HG02610 (cell line): Measurements from ENCODE around the gene STMN1.

Experiments
- ATAC-seq: cut with Tn5 transposase; IDR thresholded peaks from one replicate; pipeline ENCODE4 v1.9.1; 2021; ENCODE audit warnings: mild to moderate bottlenecking, moderate library complexity; ENCODE audit not compliant: unreplicated experiment

The STMN1 gene

DNA sequence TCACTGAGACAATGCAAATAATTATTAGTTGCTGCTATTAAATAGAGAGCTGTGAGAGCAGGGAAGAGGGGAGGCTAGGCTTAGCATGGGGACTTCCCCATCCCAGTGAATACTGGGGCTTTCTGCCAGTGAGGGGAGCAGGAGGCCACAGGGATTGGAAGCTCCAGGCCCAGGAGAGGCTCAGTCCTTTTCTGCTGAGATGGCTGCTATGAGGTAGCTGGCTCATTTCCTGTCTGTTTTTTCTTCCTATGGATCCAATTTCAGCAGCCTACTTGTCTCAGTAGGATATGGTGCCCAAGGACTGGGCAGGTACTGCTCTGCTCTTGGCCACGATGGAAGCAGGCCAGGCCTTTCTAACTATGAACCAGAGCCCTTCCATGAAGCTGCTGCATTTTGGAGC, 10.0 kb downstream of the STMN1 start:
- ATAC-seq: no peak

- ATAC-seq: peak; percentile 81
Measured at GRCh38 chr1:25895365-25895990, 10.7 kb downstream of the STMN1 start.

GRCh38 chr1:25893116-25893515, 13.1 kb downstream of the STMN1 start:
- no peak for ATAC-seq

DNA sequence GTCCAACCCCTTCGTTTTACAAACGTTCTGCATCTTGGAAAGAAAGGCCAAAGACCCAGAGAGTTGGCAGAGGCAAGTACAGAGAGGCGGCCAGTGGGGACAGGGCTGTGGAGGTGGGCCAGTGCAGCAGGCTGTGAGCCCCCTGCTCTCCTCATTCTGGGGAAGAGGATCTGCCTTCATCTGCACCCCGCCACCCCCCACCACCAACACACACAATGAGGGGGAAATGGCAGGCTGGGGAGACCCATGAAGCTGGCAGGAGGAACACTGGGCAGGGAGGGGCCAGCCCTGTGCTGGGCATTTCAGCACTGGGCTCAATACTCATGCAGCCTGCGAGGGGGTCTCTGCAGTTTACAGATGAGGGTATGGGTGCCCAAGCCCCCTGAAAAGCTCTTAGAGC, 14.6 kb downstream of the STMN1 start:
- ATAC-seq: no peak

DNA sequence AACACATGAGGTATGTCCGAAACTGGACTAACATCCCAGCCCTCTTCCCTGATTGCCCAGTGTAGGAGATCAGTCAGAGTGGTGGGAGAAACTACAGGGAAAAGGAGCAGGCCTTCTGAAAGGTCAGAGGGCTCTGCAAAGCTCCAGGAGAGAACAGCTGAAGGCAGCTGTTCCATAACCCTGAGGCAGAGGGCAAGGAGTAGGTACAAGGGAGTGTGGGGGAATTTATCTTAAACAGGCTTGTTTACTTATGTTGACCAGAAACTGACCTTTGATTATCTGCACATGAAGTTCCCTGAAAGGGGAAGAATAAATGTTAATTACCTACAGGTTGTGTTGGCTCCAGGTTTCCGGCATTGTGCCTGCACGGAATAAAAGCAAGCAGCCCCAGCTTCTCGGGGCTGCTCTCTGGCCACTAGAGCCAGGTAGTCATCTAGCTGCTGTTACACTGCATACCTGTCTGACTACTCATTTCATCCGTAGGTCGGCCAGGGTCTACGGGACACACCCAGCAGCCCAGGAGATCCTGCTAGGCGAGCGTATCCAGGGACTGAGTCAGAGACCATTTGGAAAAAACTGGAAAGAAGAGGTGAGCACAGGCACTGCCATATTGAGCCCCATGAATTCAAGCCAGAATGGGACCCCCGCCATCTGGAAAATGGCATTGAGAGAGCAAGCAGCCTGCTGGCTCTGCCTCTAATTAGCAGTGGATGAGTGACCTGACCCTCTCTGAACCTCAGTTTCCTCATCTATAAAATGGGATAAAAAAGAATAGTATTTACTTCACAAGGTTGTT, 15.8 kb downstream of the STMN1 start:
- ATAC-seq: no peak

DNA sequence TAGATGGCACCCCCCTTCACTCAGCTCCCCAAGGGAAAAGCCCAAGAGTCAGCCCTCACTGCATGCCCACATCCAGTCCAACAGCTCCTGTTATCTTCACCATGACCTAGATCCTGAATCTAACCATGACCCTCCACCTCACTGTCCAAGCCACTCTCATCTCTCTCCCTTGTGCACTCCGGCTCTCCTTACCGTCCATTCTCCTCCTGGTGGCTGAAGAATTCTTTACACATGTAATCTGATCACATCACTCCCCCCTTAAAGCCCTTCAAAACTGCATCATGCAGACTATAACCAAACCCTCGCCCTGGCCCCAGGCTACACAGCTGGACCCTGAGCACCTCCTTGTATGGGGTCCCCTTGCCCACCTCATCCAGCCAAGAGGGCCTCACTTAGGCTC, 16.7 kb downstream of the STMN1 start:
- ATAC-seq: no peak

- ATAC-seq: no peak
Measured at GRCh38 chr1:25888426-25888987, 17.7 kb downstream of the STMN1 start.

DNA sequence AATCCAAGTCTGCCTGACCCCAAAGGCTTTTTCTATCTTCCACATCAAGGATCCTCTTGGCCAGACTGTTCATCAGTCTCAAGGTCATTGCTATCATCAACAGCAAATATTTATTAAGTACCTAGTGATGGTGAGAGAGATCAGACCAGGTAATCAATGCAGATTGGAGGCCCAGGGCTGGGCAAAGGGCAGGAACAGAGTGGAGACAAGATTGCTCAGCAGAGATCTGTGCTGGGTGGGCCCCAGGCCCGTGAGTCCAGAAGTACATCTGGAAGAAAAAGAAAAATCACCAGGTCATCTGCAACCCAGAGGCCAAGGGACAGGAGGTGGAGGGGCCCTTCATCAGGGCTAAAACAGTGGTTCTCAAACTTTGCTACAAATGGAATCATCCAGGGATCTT, 20.6 kb downstream of the STMN1 start:
- no peak for ATAC-seq

DNA sequence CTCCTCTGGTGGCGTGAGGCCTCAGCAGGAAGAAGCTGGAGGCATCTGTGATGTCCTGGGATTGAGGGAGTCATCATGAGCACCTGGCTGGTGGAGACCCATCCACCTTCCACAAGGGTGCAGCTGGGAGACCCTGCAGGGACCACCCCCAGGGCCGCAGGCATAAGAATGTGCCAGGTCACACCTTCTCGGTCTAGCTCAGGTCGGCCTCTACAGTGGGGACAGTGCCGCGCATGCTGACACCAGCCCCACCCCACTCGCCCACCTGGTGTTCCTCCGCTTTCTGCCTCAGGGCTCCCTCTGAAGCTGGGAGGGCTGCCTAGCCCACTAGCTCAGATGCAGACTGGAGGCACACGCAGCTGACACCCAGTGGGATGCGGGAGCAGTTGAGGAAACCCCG, 25.0 kb downstream of the STMN1 start:
- ATAC-seq: no peak

DNA sequence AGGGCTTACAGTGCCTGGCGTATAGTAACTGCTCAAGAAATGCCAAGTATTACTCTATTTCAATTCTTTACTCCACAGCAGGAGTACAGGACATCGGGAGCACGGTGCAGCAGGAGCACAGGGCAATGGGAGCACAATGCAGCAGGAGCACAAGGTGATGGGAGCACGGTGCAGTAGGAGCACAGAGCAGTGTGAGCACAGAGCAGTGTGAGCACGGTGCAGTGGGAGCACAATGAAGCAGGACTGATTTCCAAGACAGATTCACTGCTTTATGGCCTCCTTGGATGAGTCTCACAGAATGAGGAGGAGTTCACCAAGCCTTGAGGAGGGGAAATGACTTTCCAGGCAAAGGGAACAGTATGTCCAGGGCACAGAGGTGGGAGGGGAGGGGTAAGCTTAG, 25.7 kb downstream of the STMN1 start:
- ATAC-seq: no peak

GRCh38 chr1:25879675-25880074, 26.5 kb downstream of the STMN1 start:
- no peak for ATAC-seq

GRCh38 chr1:25878690-25879089, 27.5 kb downstream of the STMN1 start:
- no peak for ATAC-seq

- no peak for ATAC-seq
Measured at GRCh38 chr1:25877155-25877554, 29.1 kb downstream of the STMN1 start.

DNA sequence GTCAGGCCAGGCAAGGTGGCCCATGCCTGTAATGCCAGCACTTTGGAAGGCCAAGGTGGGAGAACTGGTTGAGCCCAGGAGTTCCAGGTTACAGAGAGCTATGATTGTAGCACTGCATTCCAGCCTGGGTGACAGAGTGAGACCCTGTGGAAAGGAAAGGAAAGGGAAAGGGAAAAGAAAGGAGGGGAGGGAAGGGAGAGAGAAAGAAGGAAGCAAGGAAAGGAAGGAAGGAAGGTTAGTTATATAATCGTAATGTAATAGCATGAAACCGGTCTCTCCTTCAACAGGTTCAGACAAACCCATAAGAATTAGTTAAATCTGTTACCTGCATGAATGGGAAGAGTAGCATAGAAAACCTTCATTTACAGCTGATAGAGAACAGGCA, 29.5 kb downstream of the STMN1 start:
- ATAC-seq: no peak

DNA sequence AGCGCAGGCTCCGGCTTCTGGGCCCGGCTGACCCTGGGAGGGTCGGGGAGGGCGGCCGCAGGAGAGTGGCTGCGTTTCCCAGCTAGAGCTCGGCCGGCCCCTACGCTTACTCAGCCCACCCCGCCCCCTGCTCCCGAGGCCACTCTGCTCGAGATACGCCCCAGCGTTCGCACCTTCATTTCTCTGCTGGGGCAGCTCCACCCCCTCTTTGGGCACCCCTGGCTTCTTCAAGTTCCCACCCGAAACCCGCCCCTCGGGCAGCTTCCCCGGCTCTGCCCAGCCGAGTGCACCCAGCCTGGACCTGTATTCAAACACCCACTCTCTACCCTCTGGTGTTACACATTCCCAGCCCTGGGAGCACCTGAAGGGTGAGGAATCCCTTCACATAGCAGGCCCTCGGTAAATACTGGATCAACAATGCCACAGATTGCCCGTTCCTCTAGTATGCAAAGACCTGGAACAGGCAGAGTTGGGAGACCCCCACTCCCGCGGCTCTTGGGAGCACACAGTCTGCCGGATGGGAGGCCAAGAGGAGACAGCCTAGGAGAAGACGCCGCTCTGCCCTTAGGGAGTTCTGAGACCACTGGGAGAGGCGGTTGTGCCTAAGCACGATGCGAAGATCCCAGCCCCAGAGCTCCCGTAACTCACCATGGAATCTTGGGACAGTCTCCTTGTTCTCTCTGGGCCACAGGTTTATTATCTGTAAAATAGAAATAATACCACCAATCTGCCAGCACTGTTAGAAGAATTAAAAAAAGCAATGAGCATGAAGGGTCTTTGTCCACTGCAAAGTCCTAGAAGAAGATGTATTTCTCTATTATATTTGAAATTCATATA, 30.1 kb downstream of the STMN1 start:
- ATAC-seq: no peak

DNA sequence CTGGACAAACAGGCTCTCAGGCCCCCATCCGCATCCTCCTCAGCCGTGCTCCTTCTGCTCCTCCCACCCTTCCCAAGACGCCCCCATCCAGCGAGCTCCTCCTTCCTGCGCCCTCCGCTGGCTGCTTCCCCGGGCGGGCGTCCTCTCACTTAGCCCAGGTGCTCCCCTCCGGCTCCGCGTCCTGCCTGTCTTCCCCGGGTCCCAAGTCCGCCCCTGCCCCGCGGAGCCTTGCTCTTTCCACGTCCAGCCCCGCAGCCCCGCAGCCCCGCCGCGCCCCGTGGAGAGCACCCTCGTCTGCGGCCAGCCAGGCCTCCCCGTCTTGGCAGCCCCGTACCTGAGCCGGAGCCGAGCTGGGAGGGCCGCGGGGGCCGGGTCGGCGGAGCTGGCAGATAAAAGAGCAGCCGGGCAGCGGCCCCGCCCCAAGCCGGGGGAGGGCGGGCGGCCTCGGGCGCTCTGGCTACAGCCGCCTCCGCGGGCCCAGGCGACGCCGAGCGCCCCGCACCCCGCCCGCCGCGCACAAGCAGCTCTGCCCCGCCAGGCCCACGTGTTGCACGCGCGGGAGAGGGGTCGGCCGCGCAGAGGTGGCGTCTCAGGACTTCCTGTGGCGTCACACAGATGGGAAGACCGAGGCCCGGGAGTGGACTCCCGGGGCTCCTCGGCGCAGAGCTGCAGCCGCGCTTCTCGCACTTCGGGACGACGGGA, 30.9 kb downstream of the STMN1 start, which contains the start of gene PAQR7:
PAQR7 (minus strand) TSS at position 555 of the 702 bp plus-strand sequence. CDS start 11,869 bp downstream, outside the sequence.
- peak; percentile 53 for ATAC-seq

GRCh38 chr1:25874635-25875153, 31.5 kb downstream of the STMN1 start:
- no peak for ATAC-seq

DNA sequence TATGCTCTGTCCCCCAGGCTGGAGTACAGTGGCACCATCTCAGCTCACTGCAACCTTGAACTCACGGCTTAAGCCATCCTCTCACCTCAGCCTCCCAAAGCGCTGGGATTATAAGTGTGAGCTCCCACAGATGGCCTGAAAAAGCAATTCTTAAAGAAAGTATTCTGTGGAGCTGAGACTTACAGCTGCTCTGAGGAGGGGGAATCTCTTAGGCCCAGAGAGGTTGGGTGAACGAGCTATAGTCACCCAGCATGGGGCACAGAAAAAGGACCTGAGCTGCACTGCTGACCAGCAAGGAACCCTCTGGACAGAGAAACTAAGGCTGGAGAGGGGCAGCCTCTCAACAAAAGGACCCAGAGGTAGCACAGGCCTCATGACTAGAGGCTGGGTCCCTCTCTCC, 32.0 kb downstream of the STMN1 start:
- ATAC-seq: no peak

GRCh38 chr1:25873120-25873519, 33.1 kb downstream of the STMN1 start:
- no peak for ATAC-seq

GRCh38 chr1:25872713-25873112, 33.5 kb downstream of the STMN1 start:
- no peak for ATAC-seq
